ENCODE measurements around the gene ARHGAP42.
"Not testable (repeated sequence)": the region's sequence is repeated elsewhere in the genome, so short reads cannot be mapped to it uniquely, and the experiment has no call there.

ARHGAP42 gene

GRCh38 chr11:100687054-100687629, at the start of gene ARHGAP42:
ARHGAP42 (plus strand) TSS chr11:100687288; CDS start chr11:100687679, 391 bp downstream.
- DNase-seq (ENCODE audit: low spot score), result peak; percentile 66

GRCh38 chr11:100637706-100638105, 49.4 kb upstream of the ARHGAP42 start:
- DNase-seq (ENCODE audit: low spot score), result peak; percentile 62

- no peak for DNase-seq (ENCODE audit: low spot score)
Observed at GRCh38 chr11:100638648-100639047, 48.4 kb upstream of the ARHGAP42 start.

GRCh38 chr11:100639140-100639539, 47.9 kb upstream of the ARHGAP42 start:
- peak; percentile 41 for DNase-seq (ENCODE audit: low spot score)

- no peak for DNase-seq (ENCODE audit: low spot score)
Observed at GRCh38 chr11:100640071-100640470, 47.0 kb upstream of the ARHGAP42 start.

- no peak for DNase-seq (ENCODE audit: low spot score)
Observed at GRCh38 chr11:100640646-100641045, 46.4 kb upstream of the ARHGAP42 start.

GRCh38 chr11:100641456-100641855, 45.6 kb upstream of the ARHGAP42 start:
- no peak for DNase-seq (ENCODE audit: low spot score)

GRCh38 chr11:100646545-100646944, 40.5 kb upstream of the ARHGAP42 start:
- no peak for DNase-seq (ENCODE audit: low spot score)

- no peak for DNase-seq (ENCODE audit: low spot score)
Observed at GRCh38 chr11:100647861-100648260, 39.2 kb upstream of the ARHGAP42 start.

- DNase-seq (ENCODE audit: low spot score), result no peak
Observed at GRCh38 chr11:100663583-100663982, 23.5 kb upstream of the ARHGAP42 start.

GRCh38 chr11:100663996-100664395, 23.1 kb upstream of the ARHGAP42 start:
- DNase-seq (ENCODE audit: low spot score), result no peak

GRCh38 chr11:100666816-100667215, 20.3 kb upstream of the ARHGAP42 start:
- not testable (repeated sequence) for DNase-seq (ENCODE audit: low spot score)

GRCh38 chr11:100667449-100667848, 19.6 kb upstream of the ARHGAP42 start:
- no peak for DNase-seq (ENCODE audit: low spot score)

- DNase-seq (ENCODE audit: low spot score), result no peak
Observed at GRCh38 chr11:100670140-100670539, 16.9 kb upstream of the ARHGAP42 start.

GRCh38 chr11:100671471-100671870, 15.6 kb upstream of the ARHGAP42 start:
- no peak for DNase-seq (ENCODE audit: low spot score)

- no peak for DNase-seq (ENCODE audit: low spot score)
Observed at GRCh38 chr11:100672498-100673033, 14.5 kb upstream of the ARHGAP42 start.

- DNase-seq (ENCODE audit: low spot score), result no peak
Observed at GRCh38 chr11:100673063-100673462, 14.0 kb upstream of the ARHGAP42 start.

- DNase-seq (ENCODE audit: low spot score), result no peak
Observed at GRCh38 chr11:100674212-100674611, 12.9 kb upstream of the ARHGAP42 start.

- no peak for DNase-seq (ENCODE audit: low spot score)
Observed at GRCh38 chr11:100675115-100675650, 11.9 kb upstream of the ARHGAP42 start.

- DNase-seq (ENCODE audit: low spot score), result no peak
Observed at GRCh38 chr11:100676901-100677300, 10.2 kb upstream of the ARHGAP42 start.

GRCh38 chr11:100677796-100678195, 9.3 kb upstream of the ARHGAP42 start:
- DNase-seq (ENCODE audit: low spot score), result no peak

- peak; percentile 76 for DNase-seq (ENCODE audit: low spot score)
Observed at GRCh38 chr11:100680070-100680469, 7.0 kb upstream of the ARHGAP42 start.

GRCh38 chr11:100681064-100681502, 6.0 kb upstream of the ARHGAP42 start:
- DNase-seq (ENCODE audit: low spot score), result peak; percentile 63
